HG03442 (cell line): Measurements from ENCODE around the gene SLC6A12.

Experiments used
- ATAC-seq: cut with Tn5 transposase; IDR thresholded peaks from one replicate; pipeline ENCODE4 v1.9.1; 2021; ENCODE audit warnings: mild to moderate bottlenecking, moderate library complexity; ENCODE audit not compliant: unreplicated experiment

Gene SLC6A12

GRCh38 chr12:214003-214741 is at the start of gene SLC6A12:
SLC6A12 (minus strand) TSS chr12:214157; CDS start chr12:209986, 4,171 bp downstream.
- no peak for ATAC-seq

- no peak for ATAC-seq
These were observed 49.6 kb upstream of the SLC6A12 start for GRCh38 chr12:263574-263973.

- ATAC-seq: no peak
These were observed 48.9 kb upstream of the SLC6A12 start, which contains the start of gene SLC6A13 for GRCh38 chr12:262817-263216. SLC6A13 (minus strand) TSS chr12:262836; CDS start chr12:260052, 2,784 bp downstream.

GRCh38 chr12:262113-262512 is 48.2 kb upstream of the SLC6A12 start:
- ATAC-seq: no peak

- ATAC-seq: no peak
These were observed 43.8 kb upstream of the SLC6A12 start for GRCh38 chr12:257521-258321.

GRCh38 chr12:256958-257357 is 43.0 kb upstream of the SLC6A12 start:
- ATAC-seq: no peak

- ATAC-seq: no peak
These were observed 42.3 kb upstream of the SLC6A12 start for GRCh38 chr12:256225-256624.

GRCh38 chr12:254912-255311 is 41.0 kb upstream of the SLC6A12 start:
- no peak for ATAC-seq

GRCh38 chr12:254039-254438 is 40.1 kb upstream of the SLC6A12 start:
- no peak for ATAC-seq

- no peak for ATAC-seq
These were observed 39.3 kb upstream of the SLC6A12 start for GRCh38 chr12:253116-253831.

GRCh38 chr12:252636-253035 is 38.7 kb upstream of the SLC6A12 start:
- ATAC-seq: no peak

- ATAC-seq: no peak
These were observed 33.3 kb upstream of the SLC6A12 start for GRCh38 chr12:247271-247670.

- ATAC-seq: no peak
These were observed 29.4 kb upstream of the SLC6A12 start for GRCh38 chr12:243381-243780.

- no peak for ATAC-seq
These were observed 28.5 kb upstream of the SLC6A12 start for GRCh38 chr12:242496-242895.

- ATAC-seq: no peak
These were observed 27.3 kb upstream of the SLC6A12 start for GRCh38 chr12:241266-241665.

- no peak for ATAC-seq
These were observed 26.6 kb upstream of the SLC6A12 start for GRCh38 chr12:240566-240965.

- ATAC-seq: no peak
These were observed 24.9 kb upstream of the SLC6A12 start for GRCh38 chr12:238736-239398.

GRCh38 chr12:238116-238515 is 24.2 kb upstream of the SLC6A12 start:
- ATAC-seq: no peak

- ATAC-seq: no peak
These were observed 23.3 kb upstream of the SLC6A12 start for GRCh38 chr12:237026-237815.

GRCh38 chr12:236445-236844 is 22.5 kb upstream of the SLC6A12 start:
- no peak for ATAC-seq
